ENCODE results near the gene VENTX. TPM values are rescaled to one million over a fixed set of nuclear protein-coding genes. Genes with fewer than 3 reads are reported as not detected.

The VENTX gene
- total and polyA plus RNA-seq, 5 experiments from 2014 or later, result not detected

DNA sequence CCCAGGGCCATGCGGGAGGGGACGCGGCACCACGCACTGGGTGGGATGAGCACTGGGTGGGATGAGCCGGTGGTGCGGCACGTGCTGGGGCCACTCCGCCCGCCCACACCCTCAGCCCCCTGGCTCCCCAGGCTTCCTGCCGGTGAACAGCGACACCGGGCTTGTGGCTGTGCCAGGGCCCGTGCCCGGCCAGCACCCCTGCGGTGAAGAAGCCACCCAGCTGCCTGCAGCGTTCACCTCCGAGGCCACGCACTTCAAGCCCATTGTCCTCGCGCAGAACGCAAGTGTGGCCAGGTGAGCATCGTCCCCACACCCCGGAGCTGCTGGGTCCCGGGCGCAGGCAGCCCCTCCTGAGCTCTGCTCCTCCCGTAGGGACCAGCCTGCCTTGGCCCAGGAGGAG, 39.4 kb upstream of the VENTX start:
- POLR2A ChIA-PET, result no interaction called here
- DNase-seq, result no peak

DNA sequence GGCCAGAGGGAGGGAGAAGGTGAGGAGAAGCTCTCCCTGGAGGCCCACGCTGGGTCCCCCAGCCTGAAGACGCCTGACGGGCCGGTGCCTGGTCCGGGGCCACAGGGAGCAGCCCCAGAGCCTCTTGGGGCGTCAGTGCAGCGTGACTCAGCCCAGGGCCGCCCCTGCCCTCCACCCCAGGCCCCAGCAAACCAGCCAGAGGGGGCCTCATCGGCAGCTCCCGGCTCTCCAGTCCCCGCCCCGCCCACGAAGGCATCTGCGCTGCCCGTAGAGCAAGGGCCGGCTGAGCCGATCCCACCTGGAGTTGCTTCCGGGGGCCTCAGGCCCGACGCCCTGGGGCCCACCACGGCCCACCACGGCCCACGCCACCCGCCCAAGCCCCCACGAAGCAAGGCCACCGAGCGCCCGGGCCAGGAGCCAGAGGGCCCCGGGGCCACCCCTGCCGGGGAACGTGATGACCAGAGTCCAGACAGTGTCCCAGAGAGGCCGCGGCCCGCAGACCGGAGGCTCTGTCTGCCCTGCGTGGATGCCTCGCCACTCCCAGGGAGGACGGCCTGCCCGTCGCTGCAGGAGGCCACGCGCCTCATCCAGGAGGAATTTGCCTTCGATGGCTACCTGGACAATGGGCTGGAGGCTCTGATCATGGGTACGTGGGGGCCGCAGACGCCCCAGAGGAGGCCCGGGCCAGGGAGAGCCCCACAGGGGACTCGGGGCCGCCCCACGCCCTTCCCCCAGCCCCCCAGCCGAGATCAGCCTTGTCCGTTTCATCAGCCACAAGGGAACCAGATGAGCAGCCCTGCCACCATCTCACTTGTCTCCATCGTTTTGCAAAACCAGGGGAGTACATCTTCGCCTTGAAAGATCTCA, 38.8 kb upstream of the VENTX start:
- Mint-ChIP-seq H3K4me1 (no peaks in the 10 kb centered on the region), H3K36me3 (no peaks in the 10 kb centered on the region), H3K27me3 (peaks cover 0 to 8% (median 1%) of the 10 kb centered on the region in 5 donors), H3K4me3 (no peak overlapping the region), H3K27ac (no peak overlapping the region), H3K9me3 (peaks cover 0 to 5% (median 1%) of the 10 kb centered on the region in 9 donors)
- no peak for DNase-seq
- ATAC-seq, result no peak
- POLR2A ChIA-PET, result no interaction called here

More for the DNA sequence above, 39.4 kb upstream of the VENTX start:
- H3K36me3 Mint-ChIP-seq, result no peaks in the 10 kb centered on the region
- H3K4me1 Mint-ChIP-seq, result no peaks in the 10 kb centered on the region
- no peak overlapping the region for H3K4me3 Mint-ChIP-seq
- H3K27me3 Mint-ChIP-seq, result peaks cover 0 to 10% (median 1%) of the 10 kb centered on the region in 5 donors
- ATAC-seq, result no peak
- peaks cover 0 to 9% (median 2%) of the 10 kb centered on the region in 9 donors for H3K9me3 Mint-ChIP-seq
- no peak overlapping the region for H3K27ac Mint-ChIP-seq

DNA sequence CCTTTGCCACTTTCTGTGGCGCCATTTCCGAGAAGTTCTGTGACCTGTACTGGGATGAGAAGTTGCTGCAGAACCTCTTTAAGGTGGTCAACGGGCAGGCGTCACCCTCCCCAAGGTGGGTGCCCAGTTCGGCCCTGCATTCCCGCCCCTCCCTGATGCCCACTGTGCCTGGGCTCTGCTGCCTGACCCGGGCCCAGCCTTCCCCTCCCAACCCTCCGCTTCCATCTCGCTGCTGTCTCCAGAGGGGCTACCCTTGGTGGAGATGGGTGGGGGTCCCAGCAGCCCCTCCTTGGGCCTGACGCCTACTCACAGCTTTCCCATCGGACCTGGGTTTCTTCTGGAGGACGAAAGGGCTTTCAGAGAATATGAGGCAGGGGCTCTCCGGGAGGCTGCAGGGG, 38.2 kb upstream of the VENTX start:
- POLR2A ChIA-PET, result no interaction called here
- H3K27me3 Mint-ChIP-seq, result peaks cover 0 to 7% (median 1%) of the 10 kb centered on the region in 5 donors
- no peaks in the 10 kb centered on the region for H3K36me3 Mint-ChIP-seq
- no peak overlapping the region for H3K27ac Mint-ChIP-seq
- no peaks in the 10 kb centered on the region for H3K4me1 Mint-ChIP-seq
- ATAC-seq (no peak), DNase-seq (no peak)
- H3K4me3 Mint-ChIP-seq, result no peak overlapping the region
- H3K9me3 Mint-ChIP-seq, result peaks cover 0 to 3% (median 0%) of the 10 kb centered on the region in 9 donors

DNA sequence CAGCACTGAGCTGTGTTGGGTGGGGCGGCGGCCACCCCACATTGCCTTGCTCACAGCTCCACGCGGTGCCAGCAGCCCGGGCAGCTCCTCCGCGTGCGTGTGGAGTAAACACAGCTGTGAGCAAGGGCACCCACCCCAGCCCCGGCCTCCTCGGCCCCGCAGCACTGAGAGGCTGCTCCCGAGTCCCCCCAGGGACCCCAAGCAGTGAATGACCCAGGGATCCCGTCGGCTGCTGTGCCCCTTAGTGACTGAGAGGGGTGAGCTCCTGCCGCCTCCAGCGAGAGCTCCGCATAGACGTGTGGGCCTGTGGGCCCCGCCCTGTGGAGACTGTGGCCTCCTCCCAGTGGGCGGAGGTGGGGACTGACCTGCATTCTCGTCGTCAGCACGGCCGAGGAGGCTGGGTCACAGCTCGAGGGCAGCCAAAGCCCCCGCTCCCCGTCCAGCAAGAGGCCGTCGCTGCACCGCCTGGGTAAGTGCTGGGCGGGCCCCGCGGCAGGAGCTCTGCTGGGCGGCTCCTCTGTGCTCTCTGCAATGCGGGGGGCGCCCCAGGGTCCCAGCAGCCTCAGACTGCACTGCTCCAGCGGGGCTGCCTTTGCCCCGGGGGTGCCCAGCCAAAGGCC, 37.6 kb upstream of the VENTX start:
- Mint-ChIP-seq H3K36me3 (no peaks in the 10 kb centered on the region), H3K27me3 (peaks cover 0 to 1% (median under 1%) of the 10 kb centered on the region in 5 donors)
- POLR2A ChIA-PET, result no interaction called here

DNA sequence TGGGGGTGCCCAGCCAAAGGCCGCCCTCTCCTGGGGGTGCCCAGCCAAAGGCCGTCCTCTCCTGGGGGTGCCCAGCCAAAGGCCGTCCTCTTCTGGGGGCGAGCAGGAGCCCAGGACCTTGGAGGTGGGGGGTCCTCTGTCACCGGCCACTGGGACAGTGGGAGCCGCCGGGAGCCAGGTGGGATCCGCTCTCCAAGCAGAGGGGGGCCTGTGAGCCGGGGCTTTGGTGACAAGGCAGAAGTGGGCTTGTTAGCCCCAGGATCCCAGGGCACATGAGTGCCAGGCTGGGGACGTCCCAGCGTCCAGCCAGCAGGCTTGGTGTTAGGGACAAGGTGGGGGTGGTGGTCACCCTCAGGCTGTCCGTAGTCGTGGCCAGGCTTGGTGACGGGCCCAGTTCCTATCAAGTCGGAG, 37.0 kb upstream of the VENTX start:
- Mint-ChIP-seq H3K27me3 (peaks cover 0 to 1% (median 0%) of the 10 kb centered on the region in 5 donors), H3K27ac (no peak overlapping the region), H3K4me3 (no peak overlapping the region), H3K4me1 (no peaks in the 10 kb centered on the region), H3K9me3 (no peaks in the 10 kb centered on the region), H3K36me3 (no peaks in the 10 kb centered on the region)
- POLR2A ChIA-PET, result no interaction called here
- ATAC-seq (no peak), DNase-seq (no peak)

More for the DNA sequence above, 37.6 kb upstream of the VENTX start:
- H3K9me3 Mint-ChIP-seq, result no peaks in the 10 kb centered on the region
- H3K4me3 Mint-ChIP-seq, result no peak overlapping the region
- DNase-seq, result no peak
- H3K4me1 Mint-ChIP-seq, result no peaks in the 10 kb centered on the region
- H3K27ac Mint-ChIP-seq, result no peak overlapping the region
- no peak for ATAC-seq

DNA sequence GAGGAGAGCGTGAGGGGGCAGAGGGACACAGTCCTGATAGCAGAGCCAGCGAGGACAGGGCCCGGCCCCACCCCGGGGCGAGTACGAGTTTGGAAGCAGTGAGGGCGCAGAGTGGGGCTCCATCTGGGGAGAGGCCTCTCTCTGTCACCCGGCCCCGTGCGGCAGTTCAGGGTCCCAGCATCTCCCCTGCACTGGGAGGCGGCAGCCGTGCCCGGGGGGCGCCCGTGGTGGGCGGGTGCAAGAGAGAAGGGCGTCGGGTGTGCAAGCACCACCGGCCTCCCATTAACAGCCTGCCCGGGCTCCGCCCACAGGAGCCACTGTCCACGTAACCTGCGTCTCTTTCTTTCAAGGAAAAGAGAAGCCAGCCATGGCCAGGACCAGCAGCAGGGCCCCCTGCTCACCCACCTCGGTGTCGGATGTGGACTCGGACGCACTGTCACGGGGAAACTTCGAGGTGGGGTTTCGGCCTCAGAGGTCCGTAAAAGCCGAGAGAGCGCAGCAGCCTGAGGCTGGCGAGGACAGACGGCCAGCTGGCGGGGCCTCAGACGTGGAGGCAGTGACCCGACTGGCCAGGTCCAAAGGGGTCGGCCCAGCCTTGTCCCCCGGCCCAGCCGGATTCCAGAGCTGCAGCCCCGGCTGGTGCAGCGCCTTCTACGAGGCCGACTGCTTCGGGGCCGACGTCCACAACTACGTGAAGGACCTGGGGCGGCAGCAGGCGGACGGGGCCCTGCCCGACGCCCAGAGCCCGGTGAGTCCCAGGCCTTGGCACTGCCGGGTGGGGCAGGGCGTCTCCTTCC, 36.3 kb upstream of the VENTX start:
- Mint-ChIP-seq H3K27me3 (peaks cover 0 to 1% (median 0%) of the 10 kb centered on the region in 5 donors), H3K36me3 (no peaks in the 10 kb centered on the region), H3K27ac (no peak overlapping the region), H3K9me3 (no peaks in the 10 kb centered on the region), H3K4me1 (no peaks in the 10 kb centered on the region), H3K4me3 (no peak overlapping the region)
- ATAC-seq, result no peak
- no peak for DNase-seq
- POLR2A ChIA-PET, result no interaction called here

DNA sequence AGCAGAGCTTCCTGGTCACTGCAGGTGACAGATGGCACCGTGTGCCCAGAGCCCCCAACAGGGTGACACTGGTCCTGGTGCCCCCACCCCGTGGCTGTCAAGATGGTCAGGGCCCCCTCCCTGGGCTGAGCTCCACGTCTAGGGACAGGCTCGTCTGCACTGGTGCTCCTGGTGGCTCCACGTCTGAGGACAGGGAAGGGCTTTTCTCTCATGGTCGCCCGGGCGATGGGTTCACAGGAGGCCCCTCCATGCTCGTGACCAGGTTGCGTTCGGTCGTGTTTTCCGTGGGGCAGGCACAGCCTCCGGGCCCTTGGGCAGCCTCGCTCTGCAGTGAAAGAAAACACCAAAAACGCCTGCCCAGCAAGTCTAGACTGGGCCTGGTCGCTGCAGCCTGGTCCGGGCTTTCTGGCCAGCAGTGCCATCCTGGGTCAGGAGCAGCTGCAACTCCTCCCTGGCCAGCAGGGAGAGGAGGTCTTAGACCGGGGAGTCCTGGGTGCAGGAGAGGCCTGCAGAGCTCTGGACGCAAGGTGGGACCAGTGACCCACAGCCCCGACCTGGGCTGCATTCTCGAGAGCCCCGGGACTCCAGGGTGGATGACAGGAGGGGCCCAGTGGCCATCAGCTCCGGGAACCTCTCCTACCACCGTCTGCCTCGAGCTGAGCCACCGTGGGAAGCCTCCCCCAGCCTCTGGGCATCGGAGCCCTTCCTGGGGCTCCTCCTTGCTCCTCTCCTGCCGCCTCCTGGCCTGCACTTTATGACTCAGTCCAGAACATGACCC, 35.5 kb upstream of the VENTX start:
- no peaks in the 10 kb centered on the region for H3K4me1 Mint-ChIP-seq
- no peak overlapping the region for H3K4me3 Mint-ChIP-seq
- POLR2A ChIA-PET, result no interaction called here
- peaks cover 0 to 1% (median 0%) of the 10 kb centered on the region in 5 donors for H3K27me3 Mint-ChIP-seq
- no peaks in the 10 kb centered on the region for H3K9me3 Mint-ChIP-seq
- no peak overlapping the region for H3K27ac Mint-ChIP-seq
- no peak for DNase-seq
- H3K36me3 Mint-ChIP-seq, result no peaks in the 10 kb centered on the region
- no peak for ATAC-seq

DNA sequence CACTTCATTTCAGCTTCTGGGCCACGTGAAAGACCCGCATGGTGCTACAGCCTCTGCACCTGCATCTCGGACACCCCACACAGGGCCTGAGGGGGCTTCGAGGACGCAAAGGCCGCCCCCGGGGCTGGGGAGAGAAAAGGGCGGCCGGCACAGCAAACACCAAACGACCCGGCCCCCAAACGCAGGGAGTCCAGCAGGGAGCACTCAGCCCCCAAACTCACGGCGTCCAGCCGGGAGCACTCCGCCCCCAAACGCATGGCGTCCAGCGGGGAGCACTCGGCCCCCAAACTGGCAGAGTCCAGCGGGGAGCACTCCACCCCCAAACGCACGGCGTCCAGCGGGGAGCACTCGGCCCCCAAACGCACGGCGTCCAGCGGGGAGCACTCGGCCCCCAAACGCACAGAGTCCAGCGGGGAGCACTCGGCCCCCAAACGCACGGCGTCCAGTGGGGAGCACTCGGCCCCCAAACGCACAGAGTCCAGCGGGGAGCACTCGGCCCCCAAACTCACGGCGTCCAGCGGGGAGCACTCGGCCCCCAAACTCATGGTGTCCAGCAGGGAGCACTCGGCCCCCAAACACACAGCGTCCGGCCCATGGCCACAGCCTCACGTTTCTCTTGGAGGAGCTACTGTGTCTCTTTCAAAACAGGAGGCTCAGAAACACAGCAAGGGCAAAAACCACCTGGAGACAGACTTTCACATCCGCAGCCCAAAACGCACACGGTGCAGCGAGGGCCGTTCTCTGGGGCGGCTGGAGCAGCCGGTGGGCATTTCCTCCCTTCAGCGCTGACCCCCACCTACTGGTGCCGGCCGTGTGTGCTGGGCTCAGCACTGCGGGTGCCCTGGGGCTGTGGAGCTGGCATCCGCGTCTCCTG, 34.6 kb upstream of the VENTX start:
- no peak overlapping the region for H3K27ac Mint-ChIP-seq
- DNase-seq (no peak), ATAC-seq (no peak)
- H3K9me3 Mint-ChIP-seq, result no peaks in the 10 kb centered on the region
- H3K27me3 Mint-ChIP-seq, result peaks cover 0 to 1% (median 0%) of the 10 kb centered on the region in 5 donors
- no peaks in the 10 kb centered on the region for H3K36me3 Mint-ChIP-seq
- POLR2A ChIA-PET, result no interaction called here
- H3K4me3 Mint-ChIP-seq, result no peak overlapping the region
- H3K4me1 Mint-ChIP-seq, result no peaks in the 10 kb centered on the region

DNA sequence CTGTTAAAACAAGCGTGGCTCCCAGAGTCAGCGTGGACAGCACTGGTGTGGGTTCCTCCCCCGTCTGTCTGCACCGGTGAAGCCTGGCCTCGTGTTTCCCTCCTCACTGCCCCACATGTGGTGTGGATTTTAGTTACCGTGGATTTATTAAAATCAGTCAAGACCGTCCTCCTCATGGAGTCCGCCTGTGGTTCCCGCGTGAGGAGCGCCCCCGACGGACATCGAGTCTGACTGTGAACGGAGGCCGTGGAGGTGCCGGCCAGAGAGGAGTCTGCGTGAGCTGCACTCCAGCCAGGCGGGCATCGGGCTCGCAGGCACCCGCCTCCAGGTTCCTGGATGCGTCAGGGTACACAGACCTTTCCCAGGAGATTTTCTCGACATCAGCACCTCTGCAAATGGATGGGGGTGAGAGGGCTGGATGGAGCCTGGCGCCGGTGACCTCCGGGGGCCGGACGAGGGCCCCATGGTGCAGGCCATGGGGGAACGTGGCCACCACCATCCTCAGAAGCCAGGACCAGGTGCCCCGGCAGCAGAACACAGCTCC, 33.9 kb upstream of the VENTX start:
- no peak for ATAC-seq
- Mint-ChIP-seq H3K4me3 (no peak overlapping the region), H3K27ac (no peak overlapping the region), H3K4me1 (no peaks in the 10 kb centered on the region), H3K27me3 (peaks cover 0 to 1% (median 0%) of the 10 kb centered on the region in 5 donors), H3K9me3 (no peaks in the 10 kb centered on the region), H3K36me3 (no peaks in the 10 kb centered on the region)
- DNase-seq, result no peak
- POLR2A ChIA-PET, result no interaction called here

DNA sequence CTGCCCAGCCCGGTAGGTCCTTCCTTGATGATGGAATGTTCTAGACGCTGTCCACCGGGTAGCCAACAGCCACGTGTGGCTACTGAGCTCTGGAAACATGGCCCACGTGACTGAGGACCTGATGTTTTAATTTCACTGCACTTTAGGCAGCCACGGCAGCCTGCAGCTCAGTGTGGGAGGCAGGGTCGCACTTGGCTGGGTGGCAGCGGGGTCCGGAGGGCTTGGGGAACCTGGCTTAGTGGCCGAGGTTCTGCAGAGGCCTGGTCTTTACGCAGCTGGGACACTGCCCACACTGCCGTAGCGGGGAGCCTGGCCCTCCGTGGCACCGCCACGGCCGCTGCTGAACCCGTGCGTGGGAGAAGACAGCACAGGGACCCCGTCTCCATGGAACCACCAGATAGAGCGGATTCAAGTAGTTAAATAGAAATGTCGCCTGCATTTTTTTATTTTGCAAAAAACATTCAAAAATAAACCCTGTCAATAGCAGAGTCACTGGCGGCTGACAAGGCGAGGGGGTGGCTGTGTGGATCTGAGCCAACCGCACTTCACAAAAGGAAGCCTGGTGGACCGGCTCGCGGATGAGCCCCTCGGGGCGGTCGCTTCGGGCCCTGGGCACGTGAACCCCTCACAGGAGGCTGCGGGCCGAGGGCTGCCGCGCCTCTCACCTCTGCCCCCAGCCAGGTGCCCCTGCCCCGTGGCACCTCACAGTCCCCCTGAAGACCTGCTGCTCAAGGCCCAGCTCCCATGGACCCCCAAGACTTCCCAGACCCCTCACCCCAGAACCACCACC, 33.2 kb upstream of the VENTX start:
- ATAC-seq (no peak), DNase-seq (no peak)
- POLR2A ChIA-PET, result no interaction called here
- H3K4me3 Mint-ChIP-seq, result no peak overlapping the region
- H3K4me1 Mint-ChIP-seq, result no peaks in the 10 kb centered on the region
- H3K36me3 Mint-ChIP-seq, result no peaks in the 10 kb centered on the region
- H3K27me3 Mint-ChIP-seq, result peaks cover 0 to 1% (median 0%) of the 10 kb centered on the region in 5 donors
- H3K9me3 Mint-ChIP-seq, result no peaks in the 10 kb centered on the region
- no peak overlapping the region for H3K27ac Mint-ChIP-seq

DNA sequence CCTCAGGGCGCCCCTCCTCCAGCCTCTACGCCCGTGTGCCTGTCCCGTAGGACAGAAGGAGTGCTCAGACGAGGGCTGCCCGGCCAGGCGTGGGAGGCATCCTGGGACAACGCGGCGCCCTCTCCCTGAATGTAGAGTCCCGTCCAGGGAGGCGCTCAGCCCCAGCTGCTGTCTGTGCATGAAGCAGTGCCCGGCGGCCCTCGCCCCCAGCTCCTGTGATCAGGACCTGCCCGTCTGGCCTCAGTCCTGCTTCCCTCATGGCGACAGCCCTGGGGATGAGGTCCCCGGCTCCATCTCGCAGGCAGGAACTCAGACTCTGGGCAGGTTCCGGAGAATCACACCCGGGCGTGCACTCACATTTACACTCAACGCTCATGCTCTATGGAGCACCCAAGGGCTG, 32.5 kb upstream of the VENTX start:
- no peak for DNase-seq
- Mint-ChIP-seq H3K27ac (no peak overlapping the region), H3K4me3 (no peak overlapping the region), H3K9me3 (no peaks in the 10 kb centered on the region), H3K4me1 (no peaks in the 10 kb centered on the region), H3K36me3 (no peaks in the 10 kb centered on the region), H3K27me3 (peaks cover 0 to 1% (median 0%) of the 10 kb centered on the region in 5 donors)
- POLR2A ChIA-PET, result no interaction called here
- ATAC-seq, result no peak
